ENCODE data around the gene RNPEPL1.
A peak's percentile ranks its signal among the peaks of the same experiment; 100 is the strongest.
"Not testable (repeated sequence)": the region's sequence is repeated elsewhere in the genome, so short reads cannot be mapped to it uniquely, and the experiment has no call there.

Gene RNPEPL1

DNA sequence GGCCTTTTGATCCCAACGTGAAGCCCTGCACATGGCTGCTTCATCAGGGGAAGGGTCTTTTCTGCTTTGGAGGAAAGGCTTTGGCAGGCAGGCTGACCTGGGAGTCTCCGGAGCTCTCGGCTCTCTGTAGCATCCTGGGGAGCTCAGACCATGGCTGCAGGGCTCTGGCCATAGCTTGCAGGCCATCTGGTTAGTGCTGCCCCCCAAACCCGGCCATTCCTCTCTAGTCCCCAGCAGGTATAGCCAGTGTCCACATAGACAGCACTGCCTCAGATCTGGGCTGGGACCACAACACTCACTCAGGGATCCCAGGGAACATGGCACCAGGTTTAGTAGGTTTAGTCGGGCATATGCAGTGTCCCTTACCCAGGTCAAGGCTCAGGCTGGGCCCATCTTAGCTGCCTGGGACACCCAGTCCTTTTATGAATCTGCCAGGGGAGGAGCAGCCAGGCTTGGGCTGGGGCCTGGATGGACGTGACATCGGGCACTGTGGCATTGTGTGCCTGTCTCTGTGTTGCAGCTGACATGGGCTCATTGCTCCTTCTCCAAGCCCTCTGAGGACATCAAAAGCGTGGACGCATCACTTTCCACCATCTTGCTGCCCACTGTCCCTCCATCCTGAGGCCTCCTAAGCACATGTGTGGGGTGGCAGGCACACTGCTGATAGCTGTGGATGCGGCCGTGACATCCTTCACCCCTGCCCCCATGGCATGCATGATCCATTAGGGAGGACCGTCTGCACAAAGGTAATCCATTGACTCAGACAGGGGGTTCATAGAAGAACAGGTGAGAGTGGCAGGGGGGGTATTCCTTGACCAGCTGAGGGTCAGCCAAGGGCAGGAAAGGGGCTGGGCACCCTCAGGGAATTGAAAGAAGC is 37.8 kb downstream of the RNPEPL1 start:
- DNase-seq: no peak

DNA sequence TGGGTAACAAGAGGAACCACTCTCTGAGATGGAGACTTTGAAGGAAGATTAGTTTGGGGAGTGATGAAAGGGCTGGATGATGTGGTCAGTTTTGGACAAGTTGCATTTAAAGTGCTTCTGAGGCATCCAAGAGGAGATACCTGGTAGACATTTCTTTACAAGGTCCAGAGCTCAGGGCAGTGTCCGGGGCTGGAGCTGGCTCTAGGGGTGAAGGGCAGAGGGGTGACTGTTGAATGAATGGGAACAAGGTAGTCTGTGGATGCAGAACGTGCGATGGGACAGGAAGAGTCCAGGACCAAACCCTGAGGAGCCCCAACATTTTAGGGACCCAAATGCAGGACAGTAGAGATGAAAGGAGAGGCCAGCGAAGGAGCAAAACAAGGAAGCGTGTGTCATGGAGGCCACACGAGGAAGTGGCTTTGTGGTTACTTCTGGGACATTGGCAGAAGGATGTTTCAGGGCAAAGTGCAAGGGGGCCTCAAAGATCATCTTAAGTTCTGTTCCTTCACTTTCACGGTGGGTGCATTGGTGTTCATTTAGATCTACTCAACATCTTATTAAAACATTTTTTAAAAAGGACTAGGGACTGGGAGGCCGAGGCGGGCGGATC is 43.4 kb downstream of the RNPEPL1 start:
- no peak for DNase-seq

DNA sequence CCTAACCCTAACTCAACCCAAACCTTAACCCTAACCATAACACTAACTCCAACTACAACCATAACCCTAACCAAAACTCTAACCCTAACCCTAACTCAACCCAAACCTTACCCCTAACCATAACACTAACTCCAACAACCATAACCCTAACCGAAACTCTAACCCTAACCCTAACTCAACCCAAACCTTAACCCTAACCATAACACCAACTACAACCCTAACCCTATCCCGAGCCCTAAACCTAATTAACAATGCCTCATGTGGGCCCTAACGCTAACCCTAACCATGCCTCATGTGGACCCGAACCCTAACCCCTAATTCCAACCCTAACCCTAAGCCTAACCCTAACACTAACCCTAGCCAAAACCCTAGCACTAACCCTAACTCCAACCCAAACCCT is 45.5 kb downstream of the RNPEPL1 start:
- DNase-seq: no peak

- DNase-seq: no peak
These were observed 46.1 kb downstream of the RNPEPL1 start for GRCh38 chr2:240614391-240614790.

GRCh38 chr2:240615396-240615795 is 47.1 kb downstream of the RNPEPL1 start:
- no peak for DNase-seq

GRCh38 chr2:240615820-240616547 is 47.7 kb downstream of the RNPEPL1 start:
- DNase-seq: peak; percentile 26

GRCh38 chr2:240616860-240617666 is 48.8 kb downstream of the RNPEPL1 start:
- not testable (repeated sequence) for DNase-seq

GRCh38 chr2:240618776-240619175 is 50.5 kb downstream of the RNPEPL1 start:
- no peak for DNase-seq

- no peak for DNase-seq
These were observed 51.3 kb downstream of the RNPEPL1 start for GRCh38 chr2:240619506-240620148.

DNA sequence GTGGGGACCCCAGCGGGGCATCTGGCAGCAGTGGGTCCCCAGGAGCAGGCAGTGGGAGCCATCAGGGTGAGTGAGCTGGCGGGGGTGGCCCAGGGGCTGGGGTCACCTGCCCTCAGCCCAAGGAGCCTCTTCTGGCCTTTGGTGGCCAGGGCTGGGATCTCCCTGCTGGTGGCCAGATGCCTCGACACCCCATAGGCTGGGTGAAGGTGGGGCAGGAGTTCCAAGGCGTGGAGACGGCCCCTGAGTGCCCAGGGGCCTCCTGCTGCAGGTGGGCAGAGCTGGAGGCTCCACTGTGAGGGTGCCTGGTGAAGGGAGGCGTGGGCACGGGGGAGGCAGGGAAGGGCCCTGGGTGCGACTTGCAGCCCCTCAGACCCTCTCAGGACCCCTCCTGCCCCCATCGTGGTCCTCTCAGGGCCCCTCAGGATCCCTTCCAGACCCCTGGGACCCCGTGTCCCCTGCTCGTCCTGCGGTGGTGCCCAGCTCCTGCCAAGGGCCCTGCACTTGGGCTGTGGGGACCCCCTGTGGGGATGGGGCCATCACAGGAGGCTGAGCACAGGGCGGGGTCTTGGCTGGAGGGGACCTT is 52.0 kb downstream of the RNPEPL1 start:
- no peak for DNase-seq

- DNase-seq: no peak
These were observed 52.6 kb downstream of the RNPEPL1 start for GRCh38 chr2:240620859-240621258.

DNA sequence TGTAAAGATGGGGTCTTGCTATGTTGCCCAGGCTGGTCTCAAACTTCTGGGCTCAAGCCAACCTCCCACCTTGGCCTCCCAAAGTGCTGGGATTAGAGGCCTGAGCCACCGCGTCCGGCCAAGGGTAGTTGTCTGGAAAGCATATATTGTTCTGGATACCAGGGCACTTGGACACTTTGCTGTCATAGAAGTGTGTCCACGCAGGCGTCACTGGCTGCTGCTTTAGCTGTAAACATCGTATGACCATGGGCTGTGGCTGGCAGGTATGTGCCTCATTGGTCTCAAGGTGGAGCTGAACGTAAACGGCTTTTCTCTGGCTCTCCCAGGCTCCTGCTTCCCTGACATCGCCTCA is 53.8 kb downstream of the RNPEPL1 start:
- DNase-seq: no peak

GRCh38 chr2:240622531-240623235 is 54.4 kb downstream of the RNPEPL1 start:
- no peak for DNase-seq

- no peak for DNase-seq
These were observed 55.3 kb downstream of the RNPEPL1 start for GRCh38 chr2:240623531-240624010.

- no peak for DNase-seq
These were observed 56.0 kb downstream of the RNPEPL1 start for GRCh38 chr2:240624011-240624949.

- no peak for DNase-seq
These were observed 56.8 kb downstream of the RNPEPL1 start, which contains the start of gene GPR35 for GRCh38 chr2:240624950-240625621. GPR35 (plus strand) TSS chr2:240625480; CDS start chr2:240629953, 4,473 bp downstream.

- no peak for DNase-seq
These were observed 58.4 kb downstream of the RNPEPL1 start for GRCh38 chr2:240626531-240627300.

DNA sequence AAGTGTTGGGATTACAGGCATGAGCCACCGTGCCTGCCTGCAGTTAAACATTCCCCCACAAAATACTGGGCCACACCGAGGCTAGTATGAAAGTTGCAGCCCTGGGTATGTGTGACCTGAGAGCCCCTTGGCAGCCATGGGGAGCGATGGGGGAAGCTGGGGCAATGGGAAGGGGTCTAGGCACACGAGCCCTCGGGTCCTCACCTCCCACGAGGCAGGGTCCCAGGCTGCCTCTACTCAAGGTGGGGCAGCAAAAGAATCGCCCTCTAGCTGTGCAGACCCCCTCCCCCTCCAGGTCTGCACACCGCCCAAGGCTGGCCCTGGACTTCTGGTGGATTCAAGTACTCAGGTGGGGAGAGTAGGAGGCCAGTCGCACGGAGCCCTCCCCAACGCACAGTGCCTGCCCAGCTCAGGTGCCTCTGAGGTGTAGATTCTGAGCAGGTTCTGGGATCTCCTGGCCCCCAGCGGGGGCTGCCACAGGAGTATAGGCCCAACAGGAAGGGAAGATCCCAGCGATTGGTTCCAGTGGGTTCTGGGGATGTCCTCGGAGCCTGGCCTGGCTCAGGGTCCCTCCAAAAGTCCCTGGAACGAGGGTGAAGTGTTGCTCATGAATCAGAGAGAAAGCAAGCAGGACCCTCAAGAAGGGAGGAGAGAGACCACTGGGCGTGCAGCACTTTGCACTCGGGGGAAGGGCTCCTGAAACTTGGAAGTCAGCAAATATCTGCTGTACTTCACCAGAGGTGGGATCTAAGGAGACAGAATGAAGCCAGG is 59.6 kb downstream of the RNPEPL1 start:
- no peak for DNase-seq

Data from NCI-H1092 treated with DMSO at 0.1 percent for 48 hours (cell line).